ENCODE data around the gene TPMT.

Gene TPMT

DNA sequence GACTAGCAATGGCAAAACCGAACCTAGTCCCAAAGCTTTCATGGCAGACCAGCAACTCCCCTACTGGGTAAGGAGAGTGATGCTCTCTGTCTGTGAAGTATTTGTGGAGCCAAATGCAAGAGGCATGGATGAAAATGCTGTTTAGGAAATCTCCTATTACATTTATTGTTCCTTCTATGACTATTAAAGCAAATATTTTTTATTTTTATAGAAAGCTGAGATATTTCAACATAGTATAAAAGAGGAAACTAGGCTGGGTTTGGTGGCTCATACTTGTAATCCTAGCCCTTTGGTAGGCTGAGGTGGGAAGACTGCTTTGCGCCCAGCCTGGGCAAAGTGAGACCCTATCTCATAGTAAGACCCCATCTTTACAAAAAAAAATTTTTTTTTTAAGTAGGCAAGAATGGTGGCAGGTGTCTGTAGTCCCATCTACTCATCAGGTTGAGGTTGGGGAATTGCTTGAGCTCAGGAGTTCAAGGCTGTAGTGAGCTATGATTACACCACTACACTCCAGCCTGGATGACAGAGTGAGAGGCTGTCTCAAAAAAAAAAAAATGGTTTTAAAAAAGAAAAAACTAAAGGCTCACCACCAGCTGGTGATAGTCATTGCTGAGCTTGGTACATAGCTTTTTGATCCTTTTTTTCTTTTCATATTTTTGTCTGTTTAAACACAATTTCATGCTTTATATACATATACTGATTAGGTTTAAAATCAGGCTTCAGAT lies 11.6 kb upstream of the TPMT start:
- TF ChIP-seq FOXM1 (IDR thresholded peaks at IDR 0.05; ENCODE audit: borderline replicate concordance, low read depth) (no peak), TAF1 (IDR thresholded peaks at IDR 0.05; ENCODE audit: low read depth) (no peak), TCF12 (IDR thresholded peaks at IDR 0.05; ENCODE audit: low read depth) (no peak), ZBTB7A (IDR thresholded peaks at IDR 0.05; ENCODE audit: low read depth) (no peak), CREB1 (IDR thresholded peaks at IDR 0.05; ENCODE audit: low read depth) (no peak)
- TF ChIP-seq, protein P1, sequence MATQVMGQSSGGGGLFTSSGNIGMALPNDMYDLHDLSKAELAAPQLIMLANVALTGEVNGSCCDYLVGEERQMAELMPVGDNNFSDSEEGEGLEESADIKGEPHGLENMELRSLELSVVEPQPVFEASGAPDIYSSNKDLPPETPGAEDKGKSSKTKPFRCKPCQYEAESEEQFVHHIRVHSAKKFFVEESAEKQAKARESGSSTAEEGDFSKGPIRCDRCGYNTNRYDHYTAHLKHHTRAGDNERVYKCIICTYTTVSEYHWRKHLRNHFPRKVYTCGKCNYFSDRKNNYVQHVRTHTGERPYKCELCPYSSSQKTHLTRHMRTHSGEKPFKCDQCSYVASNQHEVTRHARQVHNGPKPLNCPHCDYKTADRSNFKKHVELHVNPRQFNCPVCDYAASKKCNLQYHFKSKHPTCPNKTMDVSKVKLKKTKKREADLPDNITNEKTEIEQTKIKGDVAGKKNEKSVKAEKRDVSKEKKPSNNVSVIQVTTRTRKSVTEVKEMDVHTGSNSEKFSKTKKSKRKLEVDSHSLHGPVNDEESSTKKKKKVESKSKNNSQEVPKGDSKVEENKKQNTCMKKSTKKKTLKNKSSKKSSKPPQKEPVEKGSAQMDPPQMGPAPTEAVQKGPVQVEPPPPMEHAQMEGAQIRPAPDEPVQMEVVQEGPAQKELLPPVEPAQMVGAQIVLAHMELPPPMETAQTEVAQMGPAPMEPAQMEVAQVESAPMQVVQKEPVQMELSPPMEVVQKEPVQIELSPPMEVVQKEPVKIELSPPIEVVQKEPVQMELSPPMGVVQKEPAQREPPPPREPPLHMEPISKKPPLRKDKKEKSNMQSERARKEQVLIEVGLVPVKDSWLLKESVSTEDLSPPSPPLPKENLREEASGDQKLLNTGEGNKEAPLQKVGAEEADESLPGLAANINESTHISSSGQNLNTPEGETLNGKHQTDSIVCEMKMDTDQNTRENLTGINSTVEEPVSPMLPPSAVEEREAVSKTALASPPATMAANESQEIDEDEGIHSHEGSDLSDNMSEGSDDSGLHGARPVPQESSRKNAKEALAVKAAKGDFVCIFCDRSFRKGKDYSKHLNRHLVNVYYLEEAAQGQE (IDR thresholded peaks at IDR 0.05; ENCODE audit: low read depth), result no peak
- TF ChIP-seq, protein P2, sequence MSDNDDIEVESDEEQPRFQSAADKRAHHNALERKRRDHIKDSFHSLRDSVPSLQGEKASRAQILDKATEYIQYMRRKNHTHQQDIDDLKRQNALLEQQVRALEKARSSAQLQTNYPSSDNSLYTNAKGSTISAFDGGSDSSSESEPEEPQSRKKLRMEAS (IDR thresholded peaks at IDR 0.05), result no peak

DNA sequence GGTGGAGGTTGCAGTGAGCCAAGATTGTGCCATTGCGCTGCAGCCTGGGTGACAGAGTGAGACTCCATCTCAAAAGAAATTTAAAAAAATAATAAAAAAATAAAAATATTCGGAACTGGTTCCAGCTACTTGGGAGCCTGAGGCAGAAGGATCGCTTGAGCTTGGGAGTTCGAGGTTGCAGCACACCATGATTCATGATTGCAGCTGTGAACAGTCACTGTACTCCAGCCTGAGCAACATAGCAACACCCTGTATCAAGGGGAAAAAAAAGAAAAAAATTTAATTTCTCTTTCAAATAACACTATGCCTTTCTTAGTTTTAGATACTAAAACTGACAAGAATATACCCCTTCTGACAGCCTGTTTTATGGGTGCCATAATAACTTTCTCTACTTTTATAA lies 10.9 kb upstream of the TPMT start:
- TF ChIP-seq, protein P3, sequence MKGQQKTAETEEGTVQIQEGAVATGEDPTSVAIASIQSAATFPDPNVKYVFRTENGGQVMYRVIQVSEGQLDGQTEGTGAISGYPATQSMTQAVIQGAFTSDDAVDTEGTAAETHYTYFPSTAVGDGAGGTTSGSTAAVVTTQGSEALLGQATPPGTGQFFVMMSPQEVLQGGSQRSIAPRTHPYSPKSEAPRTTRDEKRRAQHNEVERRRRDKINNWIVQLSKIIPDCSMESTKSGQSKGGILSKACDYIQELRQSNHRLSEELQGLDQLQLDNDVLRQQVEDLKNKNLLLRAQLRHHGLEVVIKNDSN (IDR thresholded peaks at IDR 0.05), result no peak
- TF ChIP-seq, protein P2 (IDR thresholded peaks at IDR 0.05), result no peak
- TF ChIP-seq TAF1 (IDR thresholded peaks at IDR 0.05; ENCODE audit: low read depth), result no peak
- no peak for TF ChIP-seq NFIC (IDR thresholded peaks at IDR 0.05)
- TF ChIP-seq YY1 (IDR thresholded peaks at IDR 0.05; ENCODE audit: low read depth), result no peak
- TF ChIP-seq EP300 (IDR thresholded peaks at IDR 0.05; ENCODE audit: borderline replicate concordance), result no peak
- no peak for TF ChIP-seq TEAD4 (IDR thresholded peaks at IDR 0.05)

DNA sequence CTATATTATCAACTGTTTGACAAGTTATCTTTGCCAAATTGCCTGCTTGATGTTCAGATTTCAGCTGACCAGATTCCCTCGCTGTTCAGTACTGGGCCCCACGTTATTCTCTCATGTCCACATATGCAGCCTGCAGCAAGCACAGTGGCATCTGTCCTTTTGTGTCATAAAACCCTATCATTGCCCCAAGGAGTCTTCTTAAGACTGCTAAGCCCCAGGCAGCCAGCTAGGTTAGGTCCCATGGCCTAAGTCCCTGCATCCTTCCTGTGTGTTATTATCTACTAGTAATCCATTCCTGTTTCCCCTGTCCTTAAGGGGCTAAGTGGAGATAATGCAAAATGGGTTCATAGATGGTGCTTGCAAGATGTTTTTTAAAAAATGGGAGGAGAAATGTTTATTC lies 7.5 kb upstream of the TPMT start:
- no peak for TF ChIP-seq TEAD4 (IDR thresholded peaks at IDR 0.05)
- TF ChIP-seq TAF1 (IDR thresholded peaks at IDR 0.05; ENCODE audit: low read depth), result no peak
- TF ChIP-seq FOXM1 (IDR thresholded peaks at IDR 0.05; ENCODE audit: borderline replicate concordance, low read depth), result no peak
- no peak for TF ChIP-seq RAD21 (IDR thresholded peaks at IDR 0.05; ENCODE audit: low read depth)
- TF ChIP-seq EP300 (IDR thresholded peaks at IDR 0.05; ENCODE audit: borderline replicate concordance), result no peak
- TF ChIP-seq, protein P3 (IDR thresholded peaks at IDR 0.05), result no peak
- no peak for TF ChIP-seq CEBPB (IDR thresholded peaks at IDR 0.05)
- TF ChIP-seq CREB1 (IDR thresholded peaks at IDR 0.05; ENCODE audit: low read depth), result no peak
- no peak for TF ChIP-seq ZBTB7A (IDR thresholded peaks at IDR 0.05; ENCODE audit: low read depth)
- no peak for TF ChIP-seq TCF12 (IDR thresholded peaks at IDR 0.05; ENCODE audit: low read depth)
- TF ChIP-seq, protein P2 (IDR thresholded peaks at IDR 0.05), result no peak
- no peak for TF ChIP-seq YY1 (IDR thresholded peaks at IDR 0.05; ENCODE audit: low read depth)
- TF ChIP-seq EGR1 (IDR thresholded peaks at IDR 0.05), result no peak
- no peak for TF ChIP-seq NFIC (IDR thresholded peaks at IDR 0.05)
- TF ChIP-seq, protein P1 (IDR thresholded peaks at IDR 0.05; ENCODE audit: low read depth), result no peak

DNA sequence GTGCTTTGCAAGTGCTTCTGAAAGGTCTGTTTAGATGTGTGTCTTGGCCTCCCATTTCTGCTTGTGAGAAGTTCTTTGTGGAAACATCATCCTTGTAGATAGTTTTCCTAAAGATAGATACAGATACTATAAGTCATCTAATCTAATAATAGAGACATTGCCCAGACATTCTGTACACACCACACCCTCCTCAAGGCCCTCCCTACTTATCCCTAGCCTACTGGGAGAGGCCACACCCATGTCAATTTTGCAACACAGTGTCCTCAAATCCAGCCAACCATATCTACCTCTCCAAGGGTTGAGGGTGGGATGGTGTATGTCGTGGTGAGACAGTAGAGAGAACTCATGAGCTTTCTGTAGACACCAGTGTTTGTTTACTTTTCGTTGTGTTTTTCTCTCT lies 6.6 kb upstream of the TPMT start:
- TF ChIP-seq EP300 (IDR thresholded peaks at IDR 0.05; ENCODE audit: borderline replicate concordance) (no peak), TAF1 (IDR thresholded peaks at IDR 0.05; ENCODE audit: low read depth) (no peak)

DNA sequence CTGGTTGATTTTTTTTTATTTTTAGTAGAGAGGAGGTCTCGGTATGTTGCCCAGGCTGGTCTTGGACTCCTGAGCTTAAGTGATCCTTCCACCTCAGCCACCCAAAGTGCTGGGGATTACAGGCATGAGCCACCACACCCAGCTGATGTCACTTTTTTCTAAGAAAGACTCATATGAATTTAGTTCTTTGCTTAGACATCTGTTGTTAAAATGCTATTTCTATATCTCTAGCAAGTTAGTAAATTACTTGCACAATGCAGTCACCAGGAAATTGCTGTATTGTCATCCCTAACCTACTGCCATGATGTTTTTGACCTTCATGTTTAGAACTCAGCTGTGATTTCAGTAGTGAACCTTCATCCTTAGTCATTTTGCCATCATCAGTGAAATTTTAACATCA lies 6.0 kb upstream of the TPMT start:
- TF ChIP-seq EP300 (IDR thresholded peaks at IDR 0.05; ENCODE audit: borderline replicate concordance) (no peak), EGR1 (IDR thresholded peaks at IDR 0.05) (no peak), ZBTB7A (IDR thresholded peaks at IDR 0.05; ENCODE audit: low read depth) (no peak), NFIC (IDR thresholded peaks at IDR 0.05) (no peak), TCF12 (IDR thresholded peaks at IDR 0.05; ENCODE audit: low read depth) (no peak), FOXM1 (IDR thresholded peaks at IDR 0.05; ENCODE audit: borderline replicate concordance, low read depth) (no peak), YY1 (IDR thresholded peaks at IDR 0.05; ENCODE audit: low read depth) (no peak)
- TF ChIP-seq, protein P1 (IDR thresholded peaks at IDR 0.05; ENCODE audit: low read depth), result no peak
